Measurements from ENCODE around the gene TIMD4.

- TF ChIP-seq, protein P1, sequence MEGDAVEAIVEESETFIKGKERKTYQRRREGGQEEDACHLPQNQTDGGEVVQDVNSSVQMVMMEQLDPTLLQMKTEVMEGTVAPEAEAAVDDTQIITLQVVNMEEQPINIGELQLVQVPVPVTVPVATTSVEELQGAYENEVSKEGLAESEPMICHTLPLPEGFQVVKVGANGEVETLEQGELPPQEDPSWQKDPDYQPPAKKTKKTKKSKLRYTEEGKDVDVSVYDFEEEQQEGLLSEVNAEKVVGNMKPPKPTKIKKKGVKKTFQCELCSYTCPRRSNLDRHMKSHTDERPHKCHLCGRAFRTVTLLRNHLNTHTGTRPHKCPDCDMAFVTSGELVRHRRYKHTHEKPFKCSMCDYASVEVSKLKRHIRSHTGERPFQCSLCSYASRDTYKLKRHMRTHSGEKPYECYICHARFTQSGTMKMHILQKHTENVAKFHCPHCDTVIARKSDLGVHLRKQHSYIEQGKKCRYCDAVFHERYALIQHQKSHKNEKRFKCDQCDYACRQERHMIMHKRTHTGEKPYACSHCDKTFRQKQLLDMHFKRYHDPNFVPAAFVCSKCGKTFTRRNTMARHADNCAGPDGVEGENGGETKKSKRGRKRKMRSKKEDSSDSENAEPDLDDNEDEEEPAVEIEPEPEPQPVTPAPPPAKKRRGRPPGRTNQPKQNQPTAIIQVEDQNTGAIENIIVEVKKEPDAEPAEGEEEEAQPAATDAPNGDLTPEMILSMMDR (conservative IDR thresholded peaks at IDR 0.05 in 1 of 2, IDR thresholded peaks at IDR 0.05 in 1 of 2; ENCODE audit: extremely low read depth in 1 of 2, insufficient read depth in 1 of 2, low read depth in 1 of 2, low read length in 2 of 2): no peak
- no peak for TF ChIP-seq EZH2 (IDR thresholded peaks at IDR 0.05; ENCODE audit: borderline replicate concordance, low read length)
These were observed 79.6 kb downstream of the TIMD4 start for GRCh38 chr5:156883316-156883875.
